Neural cell (in vitro differentiated cells): ENCODE measurements around the gene TTC29. TPM values are rescaled to one million over a fixed set of nuclear protein-coding genes. Genes with fewer than 3 reads are reported as not detected.

Experiments used
- H2AFZ ChIP-seq: fragments of 200-600, 300-800 bp; sonication (generic), shearing (Covaris generic); 2 replicates; pipeline ENCODE4 v1.6.0; 2014; ENCODE audit warnings: low read depth, mild to moderate bottlenecking, antibody characterized with exemption, low read length, moderate library complexity
- H3F3A ChIP-seq: fragments of 200-600 bp; shearing (Covaris generic); 2 replicates; pipeline ENCODE4 v1.6.1; 2016; ENCODE audit warnings: mild to moderate bottlenecking, moderate library complexity, mixed read lengths, antibody characterized with exemption, low read length; ENCODE audit not compliant: insufficient read depth, poor library complexity, severe bottlenecking
- H3K27ac ChIP-seq: fragments of 200-600, 300-800 bp; sonication (generic), shearing (Covaris generic); 2 replicates; pipeline ENCODE4 v1.5.1; 2014; ENCODE audit warnings: mild to moderate bottlenecking, low read length, moderate library complexity
- H3K27me3 ChIP-seq: fragments of 300-800, 200-600 bp; sonication (generic), shearing (Covaris generic); 2 replicates; pipeline ENCODE4 v1.6.0; 2014; ENCODE audit warnings: mild to moderate bottlenecking, low read depth, low read length, moderate library complexity; ENCODE audit not compliant: insufficient read depth
- H3K36me3 ChIP-seq: fragments of 300-800, 200-600 bp; sonication (generic), shearing (Covaris generic); 2 replicates; pipeline ENCODE4 v1.5.1; 2014; ENCODE audit warnings: mild to moderate bottlenecking, antibody characterized with exemption, low read length, moderate library complexity; ENCODE audit not compliant: insufficient read depth
- H3K4me2 ChIP-seq: fragments of 300-800, 200-600 bp; sonication (generic), shearing (Covaris generic); 2 replicates; pipeline ENCODE4 v1.6.0; 2014; ENCODE audit warnings: mild to moderate bottlenecking, low read length
- H3K4me3 ChIP-seq: fragments of 300-800, 200-600 bp; sonication (generic), shearing (Covaris generic); 2 replicates; pipeline ENCODE4 v1.5.1; 2014; ENCODE audit warnings: mild to moderate bottlenecking, low read length, moderate library complexity
- H3K79me2 ChIP-seq: fragments of 200-600 bp; shearing (Covaris generic); replicated peaks from 2 replicates; pipeline ENCODE4 v1.6.0; 2014; ENCODE audit warnings: mild to moderate bottlenecking, low read length, moderate library complexity; ENCODE audit not compliant: insufficient read depth
- H3K9ac ChIP-seq: fragments of 300-800, 200-600 bp; sonication (generic), shearing (Covaris generic); 2 replicates; pipeline ENCODE4 v1.6.1; 2016; ENCODE audit warnings: mild to moderate bottlenecking, low read length, mixed read lengths
- H3K9me2 ChIP-seq: fragments of 200-600 bp; shearing (Covaris generic); 2 replicates; pipeline ENCODE4 v1.6.1; 2016; ENCODE audit warnings: mild to moderate bottlenecking, low read length, mixed read lengths; ENCODE audit not compliant: insufficient read depth
- H3K9me3 ChIP-seq: fragments of 200-600, 300-800 bp; sonication (generic), shearing (Covaris generic); 2 replicates; pipeline ENCODE4 v1.6.1; 2016; ENCODE audit warnings: mild to moderate bottlenecking, mixed run types, low read length, moderate library complexity, mixed read lengths
- H4K20me1 ChIP-seq: fragments of 200-600 bp; shearing (Covaris generic); 2 replicates; pipeline ENCODE4 v1.6.1; 2016; ENCODE audit warnings: mild to moderate bottlenecking, mixed run types; ENCODE audit not compliant: insufficient read depth
- EP300 ChIP-seq: fragments of 450-650 bp; conservative IDR thresholded peaks from 2 replicates; pipeline ENCODE4 v1.6.1; 2014; ENCODE audit warnings: antibody characterized with exemption, mild to moderate bottlenecking, moderate library complexity; ENCODE audit not compliant: poor library complexity, severe bottlenecking
- EZH2 ChIP-seq: fragments of 200-600, 300-800 bp; shearing (Covaris generic), sonication (generic); IDR thresholded peaks from 2 replicates; pipeline ENCODE4 v1.6.1; 2014; ENCODE audit warnings: antibody characterized with exemption, low read length, borderline replicate concordance, mild to moderate bottlenecking; ENCODE audit not compliant: insufficient read depth, poor library complexity, severe bottlenecking
- MXI1 ChIP-seq: fragments of 450-650 bp; conservative IDR thresholded peaks from 2 replicates; pipeline ENCODE4 v1.6.1; 2014; ENCODE audit warnings: antibody characterized with exemption, mild to moderate bottlenecking; ENCODE audit not compliant: poor library complexity, severe bottlenecking
- POLR2AphosphoS5 ChIP-seq: IDR thresholded peaks from 2 replicates; pipeline ENCODE4 v1.6.1; 2012
- RAD21 ChIP-seq: fragments of 450-650 bp; conservative IDR thresholded peaks from 2 replicates; pipeline ENCODE4 v1.6.1; 2014; ENCODE audit warnings: antibody characterized with exemption, mild to moderate bottlenecking, moderate library complexity
- SMC3 ChIP-seq: fragments of 450-650 bp; conservative IDR thresholded peaks from 2 replicates; pipeline ENCODE4 v1.6.1; 2014; ENCODE audit warnings: antibody characterized with exemption, mild to moderate bottlenecking, moderate library complexity; ENCODE audit not compliant: poor library complexity
- TAF1 ChIP-seq: IDR thresholded peaks from 2 replicates; pipeline ENCODE4 v1.6.1; 2012; ENCODE audit warnings: low read depth
- polyA plus RNA-seq: library from polyadenylated mRNA; depleted of rRNA; stranded (reverse); fragments of >200 nt; gene quantifications from 2 replicates; pipeline ENCODE4 v1.2.3, GENCODE V29; 2014
- TF ChIP-seq, protein P1 (sequence below): fragments of 450-650 bp; IDR thresholded peaks from 2 replicates; pipeline ENCODE4 v1.5.1; 2014; ENCODE audit warnings: antibody characterized with exemption, mild to moderate bottlenecking, moderate library complexity; ENCODE audit not compliant: poor library complexity, severe bottlenecking
- TF ChIP-seq, protein P2 (sequence below): IDR thresholded peaks from 2 replicates; pipeline ENCODE4 v1.6.1; 2012; ENCODE audit warnings: borderline replicate concordance

Gene TTC29
- polyA plus RNA-seq, 1 donor from 2014 or later, result not detected

DNA sequence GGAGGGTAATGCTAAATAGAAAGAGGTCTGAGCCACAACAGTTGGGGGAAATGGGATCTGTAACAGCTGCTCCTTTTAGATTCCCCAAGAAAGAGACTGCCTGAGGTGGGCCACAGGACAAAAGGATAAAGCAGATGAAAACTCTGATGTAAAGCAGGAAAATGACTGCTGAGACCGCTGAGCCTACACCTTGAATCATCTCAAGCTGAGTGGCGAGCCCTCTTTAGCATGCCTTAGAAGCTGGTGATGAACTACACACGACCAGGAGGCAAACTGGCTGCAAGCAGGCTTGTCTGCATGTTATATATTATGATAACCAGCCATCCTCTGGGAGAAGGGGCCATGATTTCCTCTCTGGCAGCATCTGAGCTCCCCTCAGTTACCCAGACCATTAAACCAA is 88.4 kb downstream of the TTC29 start:
- H3K9me2 ChIP-seq, result no peaks in the 10 kb centered on the region
- no peaks in the 10 kb centered on the region for H3K9me3 ChIP-seq
- no peaks in the 10 kb centered on the region for H3K79me2 ChIP-seq
- H3F3A ChIP-seq, result no peaks in the 10 kb centered on the region
- no peaks in the 10 kb centered on the region for H3K27me3 ChIP-seq
- H3K27ac ChIP-seq, result no peak overlapping the region
- no peak overlapping the region for H3K4me2 ChIP-seq
- H3K36me3 ChIP-seq, result no peaks in the 10 kb centered on the region
- H4K20me1 ChIP-seq, result no peaks in the 10 kb centered on the region
- no peak overlapping the region for H3K4me3 ChIP-seq
- no peak for TF ChIP-seq MXI1
- TF ChIP-seq RAD21, result no peak
- TF ChIP-seq EP300, result no peak
- peak; percentile 39 for TF ChIP-seq POLR2AphosphoS5
- no peak for TF ChIP-seq TAF1
- H2AFZ ChIP-seq, result no peak overlapping the region
- H3K9ac ChIP-seq, result no peak overlapping the region

DNA sequence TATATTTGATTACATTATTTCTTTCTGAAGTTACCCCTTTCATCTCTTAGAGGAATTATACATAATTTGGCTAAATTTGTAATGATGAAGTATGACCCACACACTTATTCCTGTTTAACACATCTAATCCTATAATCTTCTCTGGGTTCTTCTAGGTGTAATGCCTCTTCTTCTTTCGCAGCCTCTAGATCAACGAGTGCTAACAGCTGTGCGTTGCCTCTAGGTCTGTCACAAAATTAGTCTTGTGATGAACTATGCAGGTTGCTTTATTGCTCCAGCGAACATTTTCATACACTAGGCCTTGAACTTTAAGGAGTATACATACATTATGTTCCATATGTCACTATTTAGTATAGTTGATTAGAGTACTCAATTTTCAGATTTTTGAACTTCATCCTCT is 89.9 kb downstream of the TTC29 start:
- no peak for TF ChIP-seq EP300
- TF ChIP-seq, protein P1, sequence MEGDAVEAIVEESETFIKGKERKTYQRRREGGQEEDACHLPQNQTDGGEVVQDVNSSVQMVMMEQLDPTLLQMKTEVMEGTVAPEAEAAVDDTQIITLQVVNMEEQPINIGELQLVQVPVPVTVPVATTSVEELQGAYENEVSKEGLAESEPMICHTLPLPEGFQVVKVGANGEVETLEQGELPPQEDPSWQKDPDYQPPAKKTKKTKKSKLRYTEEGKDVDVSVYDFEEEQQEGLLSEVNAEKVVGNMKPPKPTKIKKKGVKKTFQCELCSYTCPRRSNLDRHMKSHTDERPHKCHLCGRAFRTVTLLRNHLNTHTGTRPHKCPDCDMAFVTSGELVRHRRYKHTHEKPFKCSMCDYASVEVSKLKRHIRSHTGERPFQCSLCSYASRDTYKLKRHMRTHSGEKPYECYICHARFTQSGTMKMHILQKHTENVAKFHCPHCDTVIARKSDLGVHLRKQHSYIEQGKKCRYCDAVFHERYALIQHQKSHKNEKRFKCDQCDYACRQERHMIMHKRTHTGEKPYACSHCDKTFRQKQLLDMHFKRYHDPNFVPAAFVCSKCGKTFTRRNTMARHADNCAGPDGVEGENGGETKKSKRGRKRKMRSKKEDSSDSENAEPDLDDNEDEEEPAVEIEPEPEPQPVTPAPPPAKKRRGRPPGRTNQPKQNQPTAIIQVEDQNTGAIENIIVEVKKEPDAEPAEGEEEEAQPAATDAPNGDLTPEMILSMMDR, result no peak
- no peak for TF ChIP-seq TAF1
- TF ChIP-seq, protein P2, sequence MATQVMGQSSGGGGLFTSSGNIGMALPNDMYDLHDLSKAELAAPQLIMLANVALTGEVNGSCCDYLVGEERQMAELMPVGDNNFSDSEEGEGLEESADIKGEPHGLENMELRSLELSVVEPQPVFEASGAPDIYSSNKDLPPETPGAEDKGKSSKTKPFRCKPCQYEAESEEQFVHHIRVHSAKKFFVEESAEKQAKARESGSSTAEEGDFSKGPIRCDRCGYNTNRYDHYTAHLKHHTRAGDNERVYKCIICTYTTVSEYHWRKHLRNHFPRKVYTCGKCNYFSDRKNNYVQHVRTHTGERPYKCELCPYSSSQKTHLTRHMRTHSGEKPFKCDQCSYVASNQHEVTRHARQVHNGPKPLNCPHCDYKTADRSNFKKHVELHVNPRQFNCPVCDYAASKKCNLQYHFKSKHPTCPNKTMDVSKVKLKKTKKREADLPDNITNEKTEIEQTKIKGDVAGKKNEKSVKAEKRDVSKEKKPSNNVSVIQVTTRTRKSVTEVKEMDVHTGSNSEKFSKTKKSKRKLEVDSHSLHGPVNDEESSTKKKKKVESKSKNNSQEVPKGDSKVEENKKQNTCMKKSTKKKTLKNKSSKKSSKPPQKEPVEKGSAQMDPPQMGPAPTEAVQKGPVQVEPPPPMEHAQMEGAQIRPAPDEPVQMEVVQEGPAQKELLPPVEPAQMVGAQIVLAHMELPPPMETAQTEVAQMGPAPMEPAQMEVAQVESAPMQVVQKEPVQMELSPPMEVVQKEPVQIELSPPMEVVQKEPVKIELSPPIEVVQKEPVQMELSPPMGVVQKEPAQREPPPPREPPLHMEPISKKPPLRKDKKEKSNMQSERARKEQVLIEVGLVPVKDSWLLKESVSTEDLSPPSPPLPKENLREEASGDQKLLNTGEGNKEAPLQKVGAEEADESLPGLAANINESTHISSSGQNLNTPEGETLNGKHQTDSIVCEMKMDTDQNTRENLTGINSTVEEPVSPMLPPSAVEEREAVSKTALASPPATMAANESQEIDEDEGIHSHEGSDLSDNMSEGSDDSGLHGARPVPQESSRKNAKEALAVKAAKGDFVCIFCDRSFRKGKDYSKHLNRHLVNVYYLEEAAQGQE, result no peak
- no peak for TF ChIP-seq RAD21
- TF ChIP-seq POLR2AphosphoS5, result no peak
- TF ChIP-seq EZH2, result no peak
- no peak for TF ChIP-seq SMC3
- no peak for TF ChIP-seq MXI1
- Histone ChIP-seq H3F3A (no peaks in the 10 kb centered on the region), H4K20me1 (no peaks in the 10 kb centered on the region), H2AFZ (no peak overlapping the region), H3K9me2 (no peaks in the 10 kb centered on the region), H3K27me3 (no peaks in the 10 kb centered on the region), H3K9me3 (no peaks in the 10 kb centered on the region), H3K4me2 (no peak overlapping the region), H3K36me3 (no peaks in the 10 kb centered on the region), H3K4me3 (no peak overlapping the region), H3K27ac (no peak overlapping the region), H3K9ac (no peak overlapping the region), H3K79me2 (no peaks in the 10 kb centered on the region)

DNA sequence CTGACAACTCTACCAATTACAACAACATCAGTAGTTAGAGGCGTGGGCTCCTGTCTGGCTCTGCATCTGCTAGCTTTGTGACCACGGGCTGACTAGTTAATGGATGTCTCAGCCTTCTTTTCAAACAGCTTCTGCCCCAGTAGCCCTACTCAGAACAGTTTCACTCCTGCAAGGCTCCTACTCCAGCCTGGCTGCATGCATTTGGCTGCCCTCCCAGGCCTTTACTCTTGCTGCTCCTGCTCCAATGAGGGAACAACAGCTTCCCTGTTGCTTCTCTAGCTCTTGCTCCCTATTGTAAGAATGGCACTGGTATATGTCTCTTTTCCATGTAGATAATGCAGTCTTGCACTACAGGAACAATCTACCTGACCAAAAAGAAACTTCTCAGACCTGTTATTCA is 93.3 kb downstream of the TTC29 start:
- no peak overlapping the region for H2AFZ ChIP-seq
- H4K20me1 ChIP-seq, result no peaks in the 10 kb centered on the region
- H3K4me3 ChIP-seq, result no peak overlapping the region
- no peaks in the 10 kb centered on the region for H3K79me2 ChIP-seq
- H3K9ac ChIP-seq, result no peak overlapping the region
- no peak overlapping the region for H3K27ac ChIP-seq
- H3K4me2 ChIP-seq, result no peak overlapping the region
- H3F3A ChIP-seq, result no peaks in the 10 kb centered on the region
- TF ChIP-seq RAD21 (no peak), EP300 (no peak), MXI1 (no peak), TAF1 (no peak), POLR2AphosphoS5 (no peak), EZH2 (no peak), SMC3 (no peak)
- TF ChIP-seq, protein P1, result no peak
- TF ChIP-seq, protein P2, result no peak
- no peaks in the 10 kb centered on the region for H3K9me2 ChIP-seq
- H3K27me3 ChIP-seq, result no peaks in the 10 kb centered on the region
- no peaks in the 10 kb centered on the region for H3K9me3 ChIP-seq
- H3K36me3 ChIP-seq, result no peaks in the 10 kb centered on the region
